NK-92 (cell line): ENCODE results near the gene PIP5KL1.

Source experiments
- DNase-seq: peaks from one replicate; lab custom pipeline; 2025; ENCODE audit not compliant: unreplicated experiment; lab: John Stamatoyannopoulos, UW

PIP5KL1 gene

GRCh38 chr9:127934986-127935385 is 4.4 kb upstream of the PIP5KL1 start:
- DNase-seq = no peak

GRCh38 chr9:127934248-127934647 is 3.7 kb upstream of the PIP5KL1 start:
- DNase-seq = no peak

- no peak for DNase-seq
Observed at GRCh38 chr9:127931092-127931881, 710 bp upstream of the PIP5KL1 start.

- no peak for DNase-seq
Observed at GRCh38 chr9:127929625-127929979, 975 bp downstream of the PIP5KL1 start.

- DNase-seq = no peak
Observed at GRCh38 chr9:127928676-127929624, 1.6 kb downstream of the PIP5KL1 start.

- DNase-seq = no peak
Observed at GRCh38 chr9:127927988-127928675, 2.4 kb downstream of the PIP5KL1 start.

GRCh38 chr9:127927201-127927987 is 3.2 kb downstream of the PIP5KL1 start:
- DNase-seq = no peak

- DNase-seq = no peak
Observed at GRCh38 chr9:127926906-127927200, 3.7 kb downstream of the PIP5KL1 start.

- no peak for DNase-seq
Observed at GRCh38 chr9:127925959-127926905, 4.3 kb downstream of the PIP5KL1 start.

GRCh38 chr9:127924736-127925444 is 5.7 kb downstream of the PIP5KL1 start:
- DNase-seq = no peak

GRCh38 chr9:127923771-127924170 is 6.8 kb downstream of the PIP5KL1 start:
- no peak for DNase-seq

GRCh38 chr9:127923046-127923445 is 7.5 kb downstream of the PIP5KL1 start:
- DNase-seq = no peak

GRCh38 chr9:127921557-127922120 is 8.9 kb downstream of the PIP5KL1 start:
- DNase-seq = no peak

GRCh38 chr9:127920794-127921193 is 9.8 kb downstream of the PIP5KL1 start:
- DNase-seq = no peak

- no peak for DNase-seq
Observed at GRCh38 chr9:127919253-127919815, 11.2 kb downstream of the PIP5KL1 start.

GRCh38 chr9:127918183-127919107 is 12.1 kb downstream of the PIP5KL1 start:
- no peak for DNase-seq

GRCh38 chr9:127917603-127918002 is 13.0 kb downstream of the PIP5KL1 start:
- DNase-seq = no peak
